GM23338 (cell line): ENCODE measurements around the gene SNAP91. TPM values are rescaled to one million over a fixed set of nuclear protein-coding genes. Genes with fewer than 3 reads are reported as not detected.

Experiments used
- ZNF462 ChIP-seq: fragments of 250-450 bp; sonication (Bioruptor Pico); IDR thresholded peaks from 2 replicates; pipeline ENCODE4 v1.5.0; 2020; ENCODE audit warnings: mild to moderate bottlenecking, moderate library complexity
- polyA plus RNA-seq: library from polyadenylated mRNA; unstranded; fragments of >200 nt; fragmentation: Nextera tagmentation; extraction: Ambion mirVana; gene quantifications from 2 replicates; pipeline ENCODE4 v1.2.1, GENCODE V29; 2016
- total RNA-seq: library from RNA; depleted of rRNA; stranded (reverse); fragments of >200 nt; shearing (Covaris generic); gene quantifications from 2 replicates; pipeline ENCODE4 v1.2.3, GENCODE V29; 2014; rRNA removed

Gene SNAP91
- total and polyA plus RNA-seq, 2 experiments from 2014 or later = 0.83 to 1.2 TPM

GRCh38 chr6:83505356-83505755, 203.5 kb downstream of the SNAP91 start (continued):
- TF ChIP-seq ZNF462 (CRISPR knock-in tag) = no peak

Other genes with a start within 250 kb of the SNAP91 start
- 1.2 and 2.1 TPM in 2 replicates for gene PRSS35, start 196.6 kb downstream of the SNAP91 start, total RNA-seq
- 1.7 TPM in 2 replicates for gene PRSS35, start 196.6 kb downstream of the SNAP91 start, polyA plus RNA-seq
- 3.4 and 5.4 TPM in 2 replicates for gene RIPPLY2, start 144.3 kb upstream of the SNAP91 start, total RNA-seq
- 4.0 and 6.0 TPM in 2 replicates for gene RIPPLY2, start 144.3 kb upstream of the SNAP91 start, polyA plus RNA-seq
- gene CYB5R4, start 150.6 kb upstream of the SNAP91 start, total RNA-seq = 17.2 and 19.2 TPM in 2 replicates
- 6.6 and 8.9 TPM in 2 replicates for gene CYB5R4, start 150.6 kb upstream of the SNAP91 start, polyA plus RNA-seq